HepG2 (cell line): Measurements from ENCODE around the gene MED15. TPM values are rescaled to one million over a fixed set of nuclear protein-coding genes. Genes with fewer than 3 reads are reported as not detected.

Experiments used
- ATAC-seq: fragments of 200-7000 bp; cut with Tn5 transposase; 3 replicates; pipeline ENCODE4 v1.9.1; 2020; ENCODE audit warnings: mild to moderate bottlenecking, moderate library complexity
- BruUV-seq: library from RNA; stranded (reverse); fragments of 400-500 nt; replicated peaks from 2 replicates; lab custom pipeline; 2021; lab: Mats Ljungman, UMichigan
- CTCF ChIA-PET: fragments of 300-600 bp; formaldehyde crosslinking; extraction: SDS; loops from one replicate; lab custom pipeline; 2021; ENCODE audit warnings: low total read pairs, inconsistent platforms, low intra/inter-chr PET ratio; lab: Yijun Ruan, JAX
- POLR2A ChIA-PET: fragments of 350-600 bp; sonication (Branson Sonifier 250); formaldehyde crosslinking; loops from one replicate; lab custom pipeline; 2020; ENCODE audit warnings: antibody characterized with exemption, inconsistent platforms; lab: Yijun Ruan, JAX
- DNase-seq: peaks from one replicate; pipeline ENCODE4 v3.0.0-alpha.2; 2015; ENCODE audit warnings: low spot score
- FAIRE-seq: peaks from 3 replicates; lab custom pipeline; 2011; peaks lifted over from hg19 to GRCh38; lab: Jason Lieb, UNC
- H2AFZ ChIP-seq: one replicate; pipeline ENCODE4 v1.6.1; 2011; ENCODE audit warnings: low read length, inconsistent platforms
- H3K27ac ChIP-seq: fragments of 300-600 bp; 3 replicates; pipeline ENCODE4 v1.8.0; 2011; ENCODE audit warnings: mixed run types, mild to moderate bottlenecking, mixed read lengths, low read length, inconsistent platforms; ENCODE audit not compliant: insufficient read depth; ENCODE audit errors: extremely low read length
- H3K27me3 ChIP-seq, 2 experiments: fragments of 200-600 bp in 1 of 2; 2 replicates in 1 of 2; 3 replicates in 1 of 2; pipeline versions ENCODE4 v1.6.0 to v1.8.0; 2011; ENCODE audit warnings: low read length in 2 of 2, mild to moderate bottlenecking in 2 of 2, moderate library complexity in 2 of 2, inconsistent platforms in 1 of 2; ENCODE audit not compliant: insufficient read depth in 2 of 2, control insufficient read depth in 1 of 2
- H3K36me3 ChIP-seq, 2 experiments: fragments of 200-600 bp in 1 of 2; replicated peaks in 1 of 2; 2 replicates in 1 of 2; 3 replicates in 1 of 2; pipeline versions ENCODE4 v1.5.1 to v1.8.0; 2011; ENCODE audit warnings: low read length in 2 of 2, inconsistent platforms in 1 of 2; ENCODE audit not compliant: insufficient read depth in 2 of 2, control insufficient read depth in 1 of 2
- H3K4me1 ChIP-seq: 2 replicates; pipeline ENCODE4 v1.5.1; 2012; ENCODE audit warnings: low read length, inconsistent platforms; ENCODE audit not compliant: insufficient read depth
- H3K4me2 ChIP-seq: 2 replicates; pipeline ENCODE4 v1.6.0; 2011; ENCODE audit warnings: low read depth, low read length, inconsistent platforms
- H3K4me3 ChIP-seq, 3 experiments: fragments of 200-600 bp in 1 of 3; sonication (generic), shearing (Covaris generic) in 1 of 3; replicated peaks in 1 of 3; 2 replicates each; pipeline ENCODE4 v1.5.1; 2011 to 2016; ENCODE audit warnings: low read length in 3 of 3, inconsistent platforms in 2 of 3, low read depth in 2 of 3, mild to moderate bottlenecking in 2 of 3, control low read depth in 1 of 3, mixed read lengths in 1 of 3; ENCODE audit not compliant: insufficient read depth in 1 of 3
- H3K79me2 ChIP-seq: one replicate; pipeline ENCODE4 v1.6.1; 2011; ENCODE audit warnings: low read length, inconsistent platforms; ENCODE audit not compliant: insufficient read depth
- H3K9ac ChIP-seq: 2 replicates; pipeline ENCODE4 v1.6.0; 2011; ENCODE audit warnings: mild to moderate bottlenecking, low read depth, low read length, inconsistent platforms; ENCODE audit not compliant: insufficient read depth
- H3K9me3 ChIP-seq: 2 replicates; pipeline ENCODE4 v1.5.1; 2012; ENCODE audit warnings: mild to moderate bottlenecking, low read length
- H4K20me1 ChIP-seq: 2 replicates; pipeline ENCODE4 v1.6.0; 2011; ENCODE audit warnings: inconsistent platforms, mild to moderate bottlenecking, low read length, moderate library complexity; ENCODE audit not compliant: insufficient read depth
- CENPBD1 ChIP-seq: sonication (generic); formaldehyde crosslinking; IDR thresholded peaks from 2 replicates; pipeline ENCODE4 v1.8.0; 2022; ENCODE audit warnings: missing genetic modification reagents, low read depth, mild to moderate bottlenecking, borderline replicate concordance
- FOXA3 ChIP-seq: IDR thresholded peaks from 2 replicates; pipeline ENCODE4 v1.6.1; 2016; ENCODE audit warnings: missing genetic modification reagents, missing compliant biosample characterization
- PPARG ChIP-seq: conservative IDR thresholded peaks from 2 replicates; pipeline ENCODE4 v1.6.1; 2016; ENCODE audit warnings: missing biosample characterization, missing genetic modification reagents
- ZFP41 ChIP-seq: sonication (generic); formaldehyde crosslinking; IDR thresholded peaks from 2 replicates; pipeline ENCODE4 v1.4.0; 2020; ENCODE audit warnings: mild to moderate bottlenecking, missing genetic modification reagents, borderline replicate concordance
- ZNF142 ChIP-seq: sonication (generic); formaldehyde crosslinking; IDR thresholded peaks from 2 replicates; pipeline ENCODE4 v1.4.0; 2020; ENCODE audit warnings: missing genetic modification reagents
- ZNF274 ChIP-seq: sonication (generic); formaldehyde crosslinking; IDR thresholded peaks from 2 replicates; pipeline ENCODE4 v1.5.1; 2020; ENCODE audit warnings: mild to moderate bottlenecking, missing genetic modification reagents
- ZNF772 ChIP-seq: sonication (generic); formaldehyde crosslinking; IDR thresholded peaks from 2 replicates; pipeline ENCODE4 v1.5.0; 2020; ENCODE audit warnings: mild to moderate bottlenecking, missing genetic modification reagents
- ZNF850 ChIP-seq: sonication (generic); formaldehyde crosslinking; conservative IDR thresholded peaks from 2 replicates; pipeline ENCODE4 v1.9.0; 2021; ENCODE audit warnings: mild to moderate bottlenecking, missing genetic modification reagents
- ZSCAN31 ChIP-seq: sonication (generic); formaldehyde crosslinking; IDR thresholded peaks from 2 replicates; pipeline ENCODE4 v1.5.0; 2020; ENCODE audit warnings: low read depth, mild to moderate bottlenecking, missing genetic modification reagents
- WGBS: methylation state at CpG from one replicate; pipeline ENCODE4 v1.1.6; 2017; ENCODE audit warnings: low lambda C conversion rate; 5-methylcytosine and 5-hydroxymethylcytosine counted together
- in situ Hi-C: cut with HindIII; loops from 2 replicates; pipeline ENCODE4 v1.10.0; 2017; ENCODE audit warnings: low pct_unique_long_range_greater_than_20kb; ENCODE audit not compliant: extremely low pct_ligation_motif_present
- intact Hi-C: fragments of 100-400 bp; cut with micrococcal nuclease; formaldehyde crosslinking; loops from one replicate; pipeline ENCODE4 v1.10.0; 2022; ENCODE audit not compliant: unreplicated experiment
- polyA plus RNA-seq, 8 experiments: library from polyadenylated mRNA; depleted of rRNA in 3 of 8; stranded (reverse) in 7 of 8; unstranded in 1 of 8; fragments of >200 nt; fragmentation: Illumina TruSeq in 4 of 8; extraction: Trizol in 4 of 8; gene quantifications; 2 replicates each; pipeline versions ENCODE4 v1.2.1 to v1.2.3, GENCODE V29; 2011 to 2016; ENCODE audit warnings: low read depth in 4 of 8, missing spikeins in 1 of 8, mixed read lengths in 1 of 8; ENCODE audit not compliant: insufficient read depth in 1 of 8
- total RNA-seq, 5 experiments: library from RNA; depleted of rRNA; stranded (reverse); fragments of >200 nt; fragmentation: Illumina TruSeq; extraction: Trizol; gene quantifications; 2 replicates each; pipeline ENCODE4 v1.2.3, GENCODE V29; 2016; ENCODE audit warnings: low read depth in 1 of 5

MED15 gene
- total and polyA plus RNA-seq, 2 of the 13 experiments (the other 11 are each of a cell fraction or from before 2014, with no cell fraction given), result 14.3 to 27.0 TPM

- TF ChIP-seq FOXA3 (CRISPR knock-in tag), result no peak
- no peak for TF ChIP-seq ZFP41
- TF ChIP-seq ZNF142 (CRISPR knock-in tag), result no peak
- no peak for TF ChIP-seq PPARG (CRISPR knock-in tag)
- no peak for TF ChIP-seq ZNF850
- no peak for TF ChIP-seq ZNF772 (CRISPR knock-in tag)
- no peak for TF ChIP-seq ZNF274 (CRISPR knock-in tag)
- no peak for TF ChIP-seq ZSCAN31 (CRISPR knock-in tag)
- TF ChIP-seq CENPBD1, result no peak
- in situ Hi-C loops, result no loop called here
- FAIRE-seq (no peak), ATAC-seq (no peak), DNase-seq (no peak)
- no peak overlapping the region for H3K4me2 ChIP-seq
- H4K20me1 ChIP-seq, result no peaks in the 10 kb centered on the region
- intact Hi-C loops, result no loop called here
- H3K4me1 ChIP-seq, result no peaks in the 10 kb centered on the region
- H3K36me3 ChIP-seq, result peaks cover 30 to 51% of the 10 kb centered on the region in 2 experiments
- H3K4me3 ChIP-seq, result no peak overlapping the region
- no peak overlapping the region for H3K9ac ChIP-seq
- ChIA-PET CTCF (no interaction called here), POLR2A (no interaction called here)
- H3K27me3 ChIP-seq, result peaks cover 0 to 3% of the 10 kb centered on the region in 2 experiments; a peak in 2 of 5 replicates
- no peak overlapping the region for H3K27ac ChIP-seq
- WGBS, result 96% methylated on average over 5 of the region's 22 CpGs
- no peak overlapping the region for H2AFZ ChIP-seq
- no TSS peak for BruUV-seq
- no peaks in the 10 kb centered on the region for H3K79me2 ChIP-seq
- H3K9me3 ChIP-seq, result no peaks in the 10 kb centered on the region
Observed at GRCh38 chr22:20586403-20586745, 79.0 kb downstream of the MED15 start.
